Keratinocyte (primary cell): Measurements from ENCODE around the gene OR7G3. TPM values are rescaled to one million over a fixed set of nuclear protein-coding genes. Genes with fewer than 3 reads are reported as not detected.

Source experiments
- DNase-seq: peaks from one replicate; pipeline ENCODE4 v3.0.0-alpha.2; 2011; ENCODE audit warnings: low read depth, missing footprints, low spot score
- FAIRE-seq: peaks from 2 replicates; lab custom pipeline; 2011; peaks lifted over from hg19 to GRCh38; lab: Jason Lieb, UNC
- H2AFZ ChIP-seq: 2 replicates; pipeline ENCODE4 v1.6.0; 2012; ENCODE audit warnings: low read length, control low read depth, inconsistent platforms; ENCODE audit not compliant: control insufficient read depth
- H3K27ac ChIP-seq: 2 replicates; pipeline ENCODE4 v1.5.1; 2011; ENCODE audit warnings: low read length; ENCODE audit not compliant: control insufficient read depth, insufficient read depth
- H3K27me3 ChIP-seq: 3 replicates; pipeline ENCODE4 v1.6.0; 2011; ENCODE audit warnings: low read length; ENCODE audit not compliant: control insufficient read depth, insufficient read depth; ENCODE audit errors: extremely low read depth
- H3K36me3 ChIP-seq, 2 experiments: 2 replicates in 1 of 2; 3 replicates in 1 of 2; pipeline ENCODE4 v1.5.1; 2011; ENCODE audit warnings: low read length in 2 of 2, mild to moderate bottlenecking in 1 of 2; ENCODE audit not compliant: control insufficient read depth in 2 of 2, insufficient read depth in 2 of 2; ENCODE audit errors: extremely low read depth in 1 of 2
- H3K4me1 ChIP-seq: 3 replicates; pipeline ENCODE4 v1.5.1; 2011; ENCODE audit warnings: low read length; ENCODE audit not compliant: control insufficient read depth, insufficient read depth; ENCODE audit errors: extremely low read depth
- H3K4me2 ChIP-seq: 3 replicates; pipeline ENCODE4 v1.6.0; 2011; ENCODE audit warnings: low read depth, low read length; ENCODE audit not compliant: control insufficient read depth, insufficient read depth; ENCODE audit errors: extremely low read depth
- H3K4me3 ChIP-seq, 3 experiments: fragments of 200-600 bp in 1 of 3; sonication (generic) in 1 of 3; 2 replicates in 2 of 3; 3 replicates in 1 of 3; pipeline ENCODE4 v1.5.1; 2011 to 2016; ENCODE audit warnings: low read length in 3 of 3, mild to moderate bottlenecking in 3 of 3, control low read depth in 2 of 3, inconsistent platforms in 1 of 3, low read depth in 1 of 3, mixed read lengths in 1 of 3, mixed run types in 1 of 3, moderate library complexity in 1 of 3; ENCODE audit not compliant: control insufficient read depth in 2 of 3, insufficient read depth in 2 of 3; ENCODE audit errors: extremely low read depth in 1 of 3
- H3K79me2 ChIP-seq: 2 replicates; pipeline ENCODE4 v1.6.0; 2012; ENCODE audit warnings: low read length; ENCODE audit not compliant: control insufficient read depth, insufficient read depth
- H3K9ac ChIP-seq: 3 replicates; pipeline ENCODE4 v1.6.0; 2011; ENCODE audit warnings: low read length; ENCODE audit not compliant: control insufficient read depth, insufficient read depth; ENCODE audit errors: extremely low read depth
- H3K9me1 ChIP-seq: 3 replicates; pipeline ENCODE4 v1.6.0; 2011; ENCODE audit warnings: low read length; ENCODE audit not compliant: control insufficient read depth, insufficient read depth; ENCODE audit errors: extremely low read depth
- H3K9me3 ChIP-seq: 2 replicates; pipeline ENCODE4 v1.5.1; 2012; ENCODE audit warnings: low read depth, low read length; ENCODE audit not compliant: control insufficient read depth
- H4K20me1 ChIP-seq: 3 replicates; pipeline ENCODE4 v1.6.0; 2011; ENCODE audit warnings: low read length; ENCODE audit not compliant: control insufficient read depth, insufficient read depth; ENCODE audit errors: extremely low read depth
- CTCF ChIP-seq, 3 experiments: IDR thresholded peaks in 1 of 3; conservative IDR thresholded peaks in 1 of 3; optimal IDR thresholded peaks in 1 of 3; 2 replicates in 2 of 3; 3 replicates in 1 of 3; pipeline versions ENCODE3 to v1.5.1; 2011; ENCODE audit warnings: low read length in 3 of 3, mild to moderate bottlenecking in 3 of 3, moderate library complexity in 2 of 3, control low read depth in 1 of 3, inconsistent platforms in 1 of 3; ENCODE audit not compliant: insufficient read depth in 2 of 3; ENCODE audit errors: extremely low read depth in 1 of 3
- EZH2 ChIP-seq: IDR thresholded peaks from one replicate; pipeline ENCODE4 v1.6.1; 2012; ENCODE audit warnings: inconsistent platforms, mild to moderate bottlenecking, low read length, moderate library complexity
- dilution Hi-C: fragments of 300-500 bp; cut with MboI; formaldehyde crosslinking; loops from one replicate; pipeline ENCODE4 v1.7.0; 2020; ENCODE audit warnings: low sequenced_read_pairs; ENCODE audit not compliant: extremely low pct_ligation_motif_present
- polyA minus RNA-seq, 3 experiments: library from RNA; depleted of rRNA, polyadenylated mRNA; stranded (reverse); fragments of >200 nt; gene quantifications; 1 replicate in 1 of 3; 2 replicates in 1 of 3; 3 replicates in 1 of 3; pipeline ENCODE4 v1.2.3, GENCODE V29; 2011
- polyA plus RNA-seq, 5 experiments: library from polyadenylated mRNA; depleted of rRNA in 3 of 5; stranded (reverse) in 3 of 5; stranded (forward) in 1 of 5; unstranded in 1 of 5; fragments of >200 nt; gene quantifications; 1 replicate in 1 of 5; 2 replicates in 3 of 5; 3 replicates in 1 of 5; pipeline versions ENCODE4 v1.2.1 to v1.2.3, GENCODE V29; 2011 to 2012; ENCODE audit warnings: missing spikeins in 2 of 5, low read depth in 1 of 5, low replicate concordance in 1 of 5

The OR7G3 gene
- polyA plus RNA-seq (not detected in 3 replicates), polyA minus RNA-seq (not detected in 3 replicates)
- not detected for polyA plus RNA-seq (2011; ENCODE audit: low read depth)
- polyA plus RNA-seq (2011; cell fraction: cytosol; rRNA removed), result not detected in 2 replicates
- not detected in 2 replicates for polyA plus RNA-seq (2011; cell fraction: nucleus; rRNA removed)
- polyA plus RNA-seq (2012; ENCODE audit: low replicate concordance), result not detected in 2 replicates
- not detected for polyA minus RNA-seq (2011; cell fraction: cytosol; rRNA and poly(A)+ RNA removed)
- polyA minus RNA-seq (2011; cell fraction: nucleus; rRNA and poly(A)+ RNA removed), result not detected in 2 replicates

- dilution Hi-C loops, result no loop called here
- no peak within 1 kb of the TSS for H3K4me3 ChIP-seq
- H4K20me1 ChIP-seq, result no peaks in the 10 kb centered on the region
- H3K9me3 ChIP-seq, result no peaks in the 10 kb centered on the region
- no peak within 1 kb of the TSS for H3K4me2 ChIP-seq
- H3K36me3 ChIP-seq, result no peaks in the 10 kb centered on the region
- no peaks in the 10 kb centered on the region for H3K9me1 ChIP-seq
- no peak for DNase-seq
- H3K4me1 ChIP-seq, result peaks cover 4% of the 10 kb centered on the region
- no peak for FAIRE-seq
- no peaks in the 10 kb centered on the region for H3K27me3 ChIP-seq
- H3K79me2 ChIP-seq, result no peaks in the 10 kb centered on the region
- H2AFZ ChIP-seq, result no peak within 1 kb of the TSS
- no peak within 1 kb of the TSS for H3K9ac ChIP-seq
- no peak within 1 kb of the TSS for H3K27ac ChIP-seq
- TF ChIP-seq CTCF (optimal IDR thresholded peaks at IDR 0.05 in 1 of 3, IDR thresholded peaks at IDR 0.05 in 1 of 3, conservative IDR thresholded peaks at IDR 0.05 in 1 of 3; ENCODE audit: extremely low read depth in 1 of 3, insufficient read depth in 2 of 3, low read length in 3 of 3) (no peak), EZH2 (no peak)
Observed at GRCh38 chr19:9126900-9127405, at the start of gene OR7G3. Gene OR7G3 (minus strand): TSS chr19:9126950. CDS start chr19:9126950, 0 bp downstream.

GRCh38 chr19:9175326-9175725, 48.6 kb upstream of the OR7G3 start:
- no peaks in the 10 kb centered on the region for H3K27me3 ChIP-seq
- H3K9me3 ChIP-seq, result no peaks in the 10 kb centered on the region
- DNase-seq, result no peak
- no peak for TF ChIP-seq EZH2
- no peak for TF ChIP-seq CTCF (optimal IDR thresholded peaks at IDR 0.05 in 1 of 3, IDR thresholded peaks at IDR 0.05 in 1 of 3, conservative IDR thresholded peaks at IDR 0.05 in 1 of 3; ENCODE audit: extremely low read depth in 1 of 3, insufficient read depth in 2 of 3, low read length in 3 of 3)
- H3K9ac ChIP-seq, result no peak overlapping the region
- H2AFZ ChIP-seq, result no peak overlapping the region
- no peaks in the 10 kb centered on the region for H3K79me2 ChIP-seq
- H3K9me1 ChIP-seq, result no peaks in the 10 kb centered on the region
- H3K4me1 ChIP-seq, result no peaks in the 10 kb centered on the region
- H3K4me2 ChIP-seq, result no peak overlapping the region
- H3K36me3 ChIP-seq, result no peaks in the 10 kb centered on the region
- no peak overlapping the region for H3K4me3 ChIP-seq
- no peak for FAIRE-seq
- no peak overlapping the region for H3K27ac ChIP-seq
- no peaks in the 10 kb centered on the region for H4K20me1 ChIP-seq
- dilution Hi-C loops, result no loop called here
